Activated CD8-positive, alpha-beta memory T cell treated with anti-CD3 and anti-CD28 coated beads, Interleukin-2, amount 50 U/mL, for 24 hours (primary cell): Measurements from ENCODE around the gene PMF1.
"Not testable (repeated sequence)": the region's sequence is repeated elsewhere in the genome, so short reads cannot be mapped to it uniquely, and the experiment has no call there.

Source experiments
- DNase-seq: peaks from one replicate; pipeline ENCODE4 v3.0.0-alpha.2; 2020; ENCODE audit errors: extremely low read depth

Gene PMF1

DNA sequence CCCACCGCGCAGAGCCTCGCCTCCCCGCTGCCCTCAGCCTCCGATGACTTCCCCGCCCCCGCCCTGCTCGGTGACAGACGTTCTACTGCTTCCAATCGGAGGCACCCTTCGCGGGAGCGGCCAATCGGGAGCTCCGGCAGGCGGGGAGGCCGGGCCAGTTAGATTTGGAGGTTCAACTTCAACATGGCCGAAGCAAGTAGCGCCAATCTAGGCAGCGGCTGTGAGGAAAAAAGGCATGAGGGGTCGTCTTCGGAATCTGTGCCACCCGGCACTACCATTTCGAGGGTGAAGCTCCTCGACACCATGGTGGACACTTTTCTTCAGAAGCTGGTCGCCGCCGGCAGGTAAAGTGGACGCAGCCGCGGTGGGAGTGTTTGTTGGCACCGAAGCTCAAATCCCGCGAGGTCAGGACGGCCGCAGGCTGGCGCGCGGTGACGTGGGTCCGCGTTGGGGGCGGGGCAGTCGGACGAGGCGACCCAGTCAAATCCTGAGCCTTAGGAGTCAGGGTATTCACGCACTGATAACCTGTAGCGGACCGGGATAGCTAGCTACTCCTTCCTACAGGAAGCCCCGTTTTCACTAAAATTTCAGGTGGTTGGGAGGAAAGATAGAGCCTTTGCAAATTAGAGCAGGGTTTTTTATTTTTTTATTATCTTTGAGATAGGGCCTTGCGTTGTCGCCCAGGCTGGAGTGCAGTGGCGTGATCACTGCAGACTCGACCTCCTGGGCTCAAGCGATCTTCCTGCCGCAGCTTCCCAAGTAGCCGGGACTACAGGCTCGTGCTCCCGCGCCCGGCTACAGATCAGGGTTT, at the start of gene PMF1:
Gene PMF1, plus strand, starts transcription at position 175 of the 811 bp plus-strand sequence. Its CDS starts 9 bp downstream, at position 184.
- DNase-seq = peak; percentile 90

- no peak for DNase-seq
Measured at GRCh38 chr1:156163712-156164111, 49.1 kb upstream of the PMF1 start.

DNA sequence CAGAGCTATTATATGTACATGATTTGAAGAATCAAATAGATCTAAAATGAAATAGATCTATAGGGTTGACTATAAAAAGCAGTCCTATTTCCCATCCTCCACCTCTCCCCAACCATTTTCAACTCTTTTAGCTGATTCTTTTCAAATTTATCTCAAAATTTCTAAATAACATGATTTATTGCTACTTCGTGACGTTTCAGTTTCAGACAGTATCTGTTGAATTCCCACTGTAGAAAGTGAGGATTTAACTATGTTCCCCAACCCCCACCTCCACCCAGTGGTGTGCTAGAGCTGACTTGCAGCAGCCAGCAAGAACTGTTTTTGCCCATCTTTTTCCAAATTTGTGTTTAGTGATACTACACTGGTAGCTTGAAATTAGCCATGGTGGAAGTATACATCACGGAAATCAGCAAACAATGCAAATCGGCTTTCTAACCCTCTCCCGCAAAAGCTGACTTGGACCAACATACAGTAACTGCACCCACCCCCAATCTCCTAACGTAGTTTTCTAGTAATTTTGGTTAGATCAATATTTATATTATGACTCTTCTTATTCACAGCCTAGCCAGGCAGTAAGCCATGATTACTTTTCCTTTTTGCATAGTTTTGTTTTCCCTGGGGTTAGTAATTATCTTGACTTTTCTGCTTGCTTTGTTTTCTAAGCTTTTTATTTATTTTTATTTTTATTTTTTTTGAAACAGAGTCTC, 48.5 kb upstream of the PMF1 start:
- DNase-seq = no peak

DNA sequence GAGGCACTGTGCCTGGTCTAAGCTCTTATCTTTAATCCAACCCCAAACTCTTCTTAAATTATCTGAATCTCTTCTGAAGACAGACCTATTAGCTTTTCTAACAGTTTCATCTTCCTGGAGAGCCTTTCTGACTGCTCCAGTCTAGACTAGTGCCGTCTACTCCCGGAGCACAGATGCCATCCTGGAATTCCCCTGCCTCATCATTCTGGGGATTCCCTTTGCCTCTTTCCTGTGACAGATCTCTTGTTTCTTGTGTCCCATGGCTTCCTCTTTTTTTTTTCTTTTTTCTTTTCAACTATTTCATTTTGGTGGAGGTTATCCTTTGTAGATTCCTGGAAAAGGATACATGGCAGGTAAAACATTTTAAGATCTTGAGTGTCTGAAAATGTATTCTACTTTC, 47.7 kb upstream of the PMF1 start:
- no peak for DNase-seq

DNA sequence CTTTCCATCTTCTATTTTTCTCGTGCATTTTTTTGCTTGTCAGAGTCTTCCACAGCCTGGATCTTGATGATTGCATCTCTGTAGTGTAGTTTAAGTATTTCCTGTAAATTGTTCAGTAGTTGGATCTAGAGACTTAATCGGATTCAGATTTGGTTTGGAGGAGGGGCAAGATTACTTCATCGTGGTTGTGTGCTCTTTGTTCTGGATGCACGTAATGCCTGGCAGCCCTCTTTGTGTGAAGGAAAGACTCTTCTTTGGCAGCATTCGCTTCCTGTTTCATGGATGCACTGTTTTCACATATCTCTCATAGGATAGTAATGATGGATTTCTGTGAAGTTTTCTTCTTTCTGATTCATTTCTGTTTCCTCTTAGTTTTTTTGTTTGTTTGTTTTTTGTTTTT, 45.3 kb upstream of the PMF1 start:
- DNase-seq = no peak

DNA sequence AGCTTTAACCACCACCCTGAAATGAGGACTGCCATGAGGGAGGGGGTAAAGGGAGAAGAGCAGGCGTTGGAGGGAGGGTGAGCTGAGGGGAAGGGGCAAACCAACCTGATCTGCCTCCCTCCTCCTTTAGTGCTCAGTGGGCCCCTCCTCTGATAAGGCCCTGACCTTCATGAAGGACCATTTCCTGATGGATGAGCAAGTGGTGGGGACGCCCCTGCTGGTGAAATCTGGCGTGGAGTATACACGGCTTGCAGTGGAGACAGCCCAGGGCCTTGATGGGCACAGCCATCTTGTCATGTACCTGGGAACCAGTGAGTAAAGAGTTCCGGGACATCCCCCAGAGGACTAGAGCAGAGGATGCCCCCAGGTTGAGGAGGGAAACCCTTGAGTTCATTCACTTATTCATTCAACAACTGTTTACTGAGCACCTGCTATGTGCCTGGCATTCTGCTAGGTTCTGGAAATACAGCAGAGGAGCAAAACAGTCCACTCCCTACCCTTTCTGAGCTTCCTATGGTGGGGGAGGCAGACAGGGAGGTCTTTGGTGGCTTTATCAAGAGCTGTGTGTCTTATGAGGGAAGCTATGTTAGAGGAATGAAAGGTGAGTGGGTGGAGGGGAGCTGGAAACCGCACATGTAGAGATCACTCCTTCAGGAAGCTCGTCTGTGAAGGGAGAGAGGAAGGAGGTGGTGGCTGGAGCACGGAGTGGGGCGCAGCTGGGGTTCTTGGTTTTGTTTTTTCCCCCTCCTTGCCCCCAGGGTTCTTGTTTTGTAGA, 39.9 kb upstream of the PMF1 start:
- no peak for DNase-seq

- no peak for DNase-seq
Measured at GRCh38 chr1:156176610-156177210, 36.1 kb upstream of the PMF1 start.

DNA sequence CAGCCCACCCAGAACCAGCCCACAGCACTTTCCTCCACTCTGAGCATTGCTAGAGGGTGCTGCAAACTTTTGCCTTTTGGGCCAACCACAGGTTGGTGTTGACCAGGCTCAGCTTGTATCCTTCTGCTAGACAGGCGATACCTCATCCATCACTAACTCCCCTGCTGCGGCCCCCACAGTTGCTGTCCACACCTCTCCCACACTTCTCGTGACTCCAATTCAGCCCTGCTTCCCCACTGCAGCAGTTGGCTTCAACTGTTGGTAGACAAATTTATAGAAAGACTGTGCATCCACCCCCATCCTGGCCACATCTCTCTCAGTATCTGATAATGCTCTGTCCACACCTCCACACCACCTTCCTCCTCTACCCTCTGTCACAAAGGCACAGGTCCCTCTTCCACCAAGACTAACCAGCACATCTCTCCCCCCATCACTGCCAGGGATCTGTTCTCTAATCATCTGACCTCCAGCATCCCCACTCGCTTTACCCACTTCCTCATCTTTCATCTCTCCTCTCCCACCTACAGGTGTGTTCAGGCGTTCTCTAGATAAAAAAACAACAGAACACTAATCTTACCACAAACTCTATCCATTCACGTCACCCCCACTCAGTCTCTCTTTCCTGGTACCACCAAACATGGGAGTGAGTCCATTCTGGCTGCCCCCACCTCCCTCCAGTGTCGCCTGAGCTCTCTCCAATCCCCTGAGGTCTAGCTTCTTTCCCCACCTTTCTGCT, 34.7 kb upstream of the PMF1 start:
- DNase-seq = no peak

- no peak for DNase-seq
Measured at GRCh38 chr1:156180471-156180870, 32.3 kb upstream of the PMF1 start.

- DNase-seq = not testable (repeated sequence)
Measured at GRCh38 chr1:156181391-156181924, 31.3 kb upstream of the PMF1 start.

GRCh38 chr1:156182010-156182779, 30.6 kb upstream of the PMF1 start:
- DNase-seq = not testable (repeated sequence)

- DNase-seq = not testable (repeated sequence)
Measured at GRCh38 chr1:156186347-156187177, 26.2 kb upstream of the PMF1 start.

- not testable (repeated sequence) for DNase-seq
Measured at GRCh38 chr1:156190265-156190664, 22.5 kb upstream of the PMF1 start.

DNA sequence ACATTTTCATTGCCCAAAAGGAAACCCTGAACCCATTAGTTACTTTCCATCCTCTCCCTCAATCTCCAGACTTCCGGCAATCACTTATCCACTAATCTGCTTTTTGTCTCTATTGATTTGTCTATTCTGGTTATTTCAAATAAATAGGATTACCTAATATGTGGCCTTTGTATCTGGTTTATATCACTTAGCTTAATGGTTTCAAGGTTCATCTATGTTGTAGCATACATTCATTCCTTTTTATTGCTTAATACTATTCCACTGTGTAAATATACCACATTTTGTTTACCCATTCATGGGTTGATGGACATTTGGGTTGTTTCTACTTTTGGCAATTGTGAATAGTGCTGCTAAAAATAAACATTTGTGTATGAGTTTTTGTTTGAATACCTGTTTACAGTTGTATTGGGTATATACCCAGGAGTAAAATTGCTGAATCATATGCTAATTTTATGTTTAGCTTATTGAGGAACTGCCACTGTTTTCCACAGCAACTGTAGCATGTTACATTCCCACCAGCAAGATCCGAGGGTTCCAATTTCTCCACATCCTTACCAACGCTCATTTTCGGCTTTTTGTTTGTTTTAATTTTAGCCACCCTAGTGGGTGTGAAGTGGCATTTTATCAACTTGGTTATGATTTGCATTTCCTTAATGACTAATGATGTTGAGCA, 21.4 kb upstream of the PMF1 start:
- DNase-seq = no peak

DNA sequence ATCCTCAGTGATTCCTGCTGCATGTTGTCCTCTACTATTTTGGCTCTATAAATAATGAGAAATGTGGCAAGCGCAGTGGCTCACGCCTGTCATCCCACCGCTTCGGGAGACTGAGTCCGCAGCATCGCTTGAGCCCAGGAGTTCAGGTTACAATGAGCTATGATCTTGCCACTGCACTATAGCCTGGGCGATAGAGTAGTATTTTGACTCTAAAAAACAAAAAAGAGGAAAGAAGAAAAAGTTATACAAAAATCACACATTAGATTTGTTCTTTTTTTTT, 19.7 kb upstream of the PMF1 start:
- DNase-seq = no peak

- DNase-seq = peak; percentile 91
Measured at GRCh38 chr1:156193488-156194299, 19.1 kb upstream of the PMF1 start, which contains the start of gene SLC25A44. Gene SLC25A44 (plus strand): TSS chr1:156194104. CDS start chr1:156199848, 5,744 bp downstream.

GRCh38 chr1:156194300-156194652, 18.5 kb upstream of the PMF1 start:
- no peak for DNase-seq

DNA sequence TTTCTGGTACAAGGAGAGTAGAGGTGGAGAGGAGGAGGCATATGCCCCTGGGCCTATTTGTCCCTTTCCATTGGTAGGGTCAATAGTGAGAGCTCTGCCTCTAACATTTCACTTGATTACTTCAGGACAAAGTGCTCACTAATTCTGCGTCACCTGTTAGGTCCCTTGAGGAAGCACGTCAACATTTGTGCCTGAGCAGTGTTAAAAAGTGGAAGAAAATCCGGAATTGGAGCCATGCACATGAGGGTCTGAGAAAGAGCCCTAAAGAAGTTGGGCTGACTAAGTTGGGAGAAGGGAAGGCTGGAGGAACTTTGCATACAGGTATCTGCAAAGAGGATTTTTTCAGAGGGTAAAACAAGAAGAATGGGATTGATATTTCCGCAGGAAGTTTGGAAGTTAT, 17.0 kb upstream of the PMF1 start:
- DNase-seq = no peak
